WERI-Rb-1 (cell line): Measurements from ENCODE around the gene ZMYND8.

Source experiments
- DNase-seq: peaks from one replicate; pipeline ENCODE4 v3.0.0-alpha.2; 2020
- H3K27ac ChIP-seq: fragments of 250-450 bp; sonication (Bioruptor Pico); 2 replicates; pipeline ENCODE4 v1.5.1; 2020; ENCODE audit warnings: mild to moderate bottlenecking, moderate library complexity
- H3K27me3 ChIP-seq: fragments of 250-450 bp; sonication (Bioruptor Pico); 2 replicates; pipeline ENCODE4 v1.5.1; 2021; ENCODE audit warnings: mild to moderate bottlenecking, low read depth, moderate library complexity; ENCODE audit not compliant: insufficient read depth, severe bottlenecking
- H3K36me3 ChIP-seq: fragments of 250-450 bp; sonication (Bioruptor Pico); 2 replicates; pipeline ENCODE4 v1.5.1; 2020; ENCODE audit warnings: mild to moderate bottlenecking, moderate library complexity
- H3K4me3 ChIP-seq: 2 replicates; pipeline ENCODE4 v1.5.1; 2011; ENCODE audit warnings: low read depth, mild to moderate bottlenecking, control low read depth, low read length
- H3K9me3 ChIP-seq: fragments of 250-450 bp; sonication (Bioruptor Pico); 2 replicates; pipeline ENCODE4 v1.5.1; 2021; ENCODE audit warnings: mild to moderate bottlenecking, moderate library complexity; ENCODE audit not compliant: severe bottlenecking
- CTCF ChIP-seq: IDR thresholded peaks from 2 replicates; pipeline ENCODE4 v1.5.1; 2011; ENCODE audit warnings: low read depth, mild to moderate bottlenecking, control low read depth, inconsistent platforms, low read length

The ZMYND8 gene

DNA sequence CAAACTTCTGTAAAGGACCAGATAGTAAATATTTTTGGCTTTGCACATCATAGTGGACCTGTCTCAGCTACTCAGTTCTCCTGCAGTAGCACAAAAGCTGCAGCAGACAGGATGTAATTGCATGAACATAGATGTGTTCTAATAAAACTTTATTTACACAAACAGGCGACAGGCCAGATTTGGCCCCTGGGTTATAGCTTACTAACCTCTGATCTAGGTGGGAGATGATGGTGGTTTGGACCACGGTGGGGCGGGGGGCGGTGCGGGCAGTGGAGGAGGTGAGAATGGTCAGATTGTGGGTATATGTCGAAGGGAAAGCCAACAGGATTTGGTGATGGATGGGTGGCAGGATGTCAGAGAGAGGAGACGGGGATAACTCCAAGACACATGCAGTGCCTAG, 196.3 kb downstream of the ZMYND8 start:
- TF ChIP-seq CTCF, result no peak
- Histone ChIP-seq H3K9me3 (no peaks in the 10 kb centered on the region), H3K36me3 (peaks cover 53% of the 10 kb centered on the region), H3K27ac (no peak overlapping the region), H3K4me3 (no peak overlapping the region), H3K27me3 (no peaks in the 10 kb centered on the region)
- no peak for DNase-seq
